ENCODE measurements around the gene TDRD10. TPM values are rescaled to one million over a fixed set of nuclear protein-coding genes. Genes with fewer than 3 reads are reported as not detected.
A peak's percentile ranks its signal among the peaks of the same experiment; 100 is the strongest.

TDRD10 gene
- polyA plus RNA-seq, 3 donors, result not detected

DNA sequence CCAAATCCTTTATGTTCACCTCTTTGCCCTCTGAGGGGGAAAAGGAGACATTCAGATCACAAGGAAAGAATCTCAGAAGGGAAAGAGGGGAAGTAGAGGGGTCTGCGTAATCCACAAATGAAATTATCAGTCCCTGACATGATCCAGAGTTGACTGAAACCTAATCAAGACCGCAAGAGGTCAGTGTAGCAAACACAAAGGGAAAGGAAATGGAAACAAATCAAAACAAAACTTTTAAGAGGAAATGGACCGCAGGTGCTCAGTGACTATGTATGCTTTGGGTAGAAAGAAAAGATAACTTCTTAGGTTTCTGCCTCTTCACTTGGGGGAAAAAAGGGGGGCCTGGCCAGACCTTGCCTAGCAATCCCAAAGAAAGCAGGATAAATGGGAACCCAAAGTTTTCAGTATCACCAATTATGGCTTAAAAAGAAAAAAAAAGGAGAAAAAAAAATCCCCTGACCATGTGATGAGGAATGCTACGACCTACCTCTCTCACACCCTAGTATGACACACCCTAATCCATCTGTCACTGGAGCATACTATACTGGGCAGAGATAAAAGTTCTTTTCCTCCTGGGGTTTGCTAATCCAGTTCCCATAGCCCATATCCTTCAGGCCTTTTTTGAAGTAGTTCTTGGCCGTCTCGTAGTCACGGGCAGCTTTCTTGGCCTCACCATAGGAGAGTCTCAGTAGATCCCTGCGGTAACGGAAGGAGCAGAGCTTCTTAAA is 82.4 kb downstream of the TDRD10 start:
- Histone ChIP-seq H3K4me3 (replicated peaks in 1 of 3; ENCODE audit: low read depth in 2 of 3, low read length in 3 of 3) (no peak overlapping the region), H3K9me3 (replicated peaks in 1 of 2; ENCODE audit: control insufficient read depth in 1 of 2, insufficient read depth in 1 of 2, low read length in 2 of 2) (no peaks in the 10 kb centered on the region), H3K4me1 (ENCODE audit: control insufficient read depth in 1 of 2, insufficient read depth in 2 of 2, low read length in 2 of 2) (no peaks in the 10 kb centered on the region), H3K36me3 (replicated peaks in 1 of 2; ENCODE audit: control insufficient read depth in 1 of 2, insufficient read depth in 2 of 2, low read length in 2 of 2) (peaks cover 98 to 100% of the 10 kb centered on the region in 2 donors), H3K4me2 (replicated peaks; ENCODE audit: extremely low read depth, low read length, poor library complexity, severe bottlenecking) (no peak overlapping the region), H3K27me3 (ENCODE audit: control insufficient read depth in 2 of 2, insufficient read depth in 2 of 2, low read length in 2 of 2) (no peaks in the 10 kb centered on the region), H3K27ac (ENCODE audit: low read depth in 1 of 2, low read length in 2 of 2) (no peak overlapping the region), H3K9ac (ENCODE audit: insufficient read depth, low read length, poor library complexity, severe bottlenecking) (no peak overlapping the region), H3K79me2 (ENCODE audit: insufficient read depth, low read length) (no peaks in the 10 kb centered on the region), H2AFZ (ENCODE audit: insufficient read depth, low read depth, low read length, poor library complexity, severe bottlenecking) (no peak overlapping the region), H4K20me1 (ENCODE audit: insufficient read depth, low read length) (peaks cover 100% of the 10 kb centered on the region)
- TF ChIP-seq, protein P1, sequence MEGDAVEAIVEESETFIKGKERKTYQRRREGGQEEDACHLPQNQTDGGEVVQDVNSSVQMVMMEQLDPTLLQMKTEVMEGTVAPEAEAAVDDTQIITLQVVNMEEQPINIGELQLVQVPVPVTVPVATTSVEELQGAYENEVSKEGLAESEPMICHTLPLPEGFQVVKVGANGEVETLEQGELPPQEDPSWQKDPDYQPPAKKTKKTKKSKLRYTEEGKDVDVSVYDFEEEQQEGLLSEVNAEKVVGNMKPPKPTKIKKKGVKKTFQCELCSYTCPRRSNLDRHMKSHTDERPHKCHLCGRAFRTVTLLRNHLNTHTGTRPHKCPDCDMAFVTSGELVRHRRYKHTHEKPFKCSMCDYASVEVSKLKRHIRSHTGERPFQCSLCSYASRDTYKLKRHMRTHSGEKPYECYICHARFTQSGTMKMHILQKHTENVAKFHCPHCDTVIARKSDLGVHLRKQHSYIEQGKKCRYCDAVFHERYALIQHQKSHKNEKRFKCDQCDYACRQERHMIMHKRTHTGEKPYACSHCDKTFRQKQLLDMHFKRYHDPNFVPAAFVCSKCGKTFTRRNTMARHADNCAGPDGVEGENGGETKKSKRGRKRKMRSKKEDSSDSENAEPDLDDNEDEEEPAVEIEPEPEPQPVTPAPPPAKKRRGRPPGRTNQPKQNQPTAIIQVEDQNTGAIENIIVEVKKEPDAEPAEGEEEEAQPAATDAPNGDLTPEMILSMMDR (IDR thresholded peaks at IDR 0.05), result no peak
- no peaks in the 10 kb centered on the region for H3K9me3 Mint-ChIP-seq
- no peaks in the 10 kb centered on the region for H3K4me1 Mint-ChIP-seq
- peak overlapping the region in 2 of 7 donors; percentile 5 to 22 for H3K27ac Mint-ChIP-seq
- peaks cover 0 to 1% (median 0%) of the 10 kb centered on the region in 3 donors for H3K27me3 Mint-ChIP-seq (ENCODE audit: low read depth in 3 of 3)
- H3K4me3 Mint-ChIP-seq, result no peak overlapping the region
- intact Hi-C loops (cut with micrococcal nuclease), result loop anchor here in 1 of 2 donors (10.0 kb wide), 1 partner anchor 60 kb away; no protein-coding TSS in a partner anchor
- H3K36me3 Mint-ChIP-seq, result peaks cover 96 to 100% of the 10 kb centered on the region in 2 donors
- no peak for DNase-seq
- 76% methylated on average over 3 of the region's 9 CpGs for WGBS (ENCODE audit: insufficient coverage)

DNA sequence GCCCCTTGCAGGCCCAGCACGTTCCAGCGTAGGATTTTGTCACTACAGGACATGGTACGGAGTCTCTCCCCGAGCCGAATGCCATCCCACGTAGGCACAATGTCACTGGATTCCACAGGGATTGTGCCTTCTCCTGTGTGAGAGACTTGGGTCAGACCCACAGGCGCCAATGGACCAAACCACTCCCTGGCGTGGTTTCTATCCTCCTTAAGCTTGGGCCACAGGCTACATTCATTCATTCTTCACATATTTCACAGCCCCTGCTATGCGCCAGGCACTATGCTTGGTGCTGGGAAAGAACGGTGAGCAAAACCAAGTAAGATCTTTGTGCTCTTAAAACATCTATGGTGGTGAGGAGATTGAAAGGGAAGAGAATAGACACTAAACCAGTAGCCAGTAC is 84.2 kb downstream of the TDRD10 start:
- WGBS (ENCODE audit: insufficient coverage), result 95% methylated on average over 6 of the region's 10 CpGs
- no peak overlapping the region for H3K4me2 ChIP-seq (replicated peaks; ENCODE audit: extremely low read depth, low read length, poor library complexity, severe bottlenecking)
- H3K27ac Mint-ChIP-seq, result peak overlapping the region in 1 of 7 donors; percentile 71
- TF ChIP-seq, protein P1 (IDR thresholded peaks at IDR 0.05), result no peak
- DNase-seq, result no peak
- no peaks in the 10 kb centered on the region for H3K4me1 Mint-ChIP-seq
- no peaks in the 10 kb centered on the region for H3K9me3 Mint-ChIP-seq
- H4K20me1 ChIP-seq (ENCODE audit: insufficient read depth, low read length), result peaks cover 100% of the 10 kb centered on the region
- no peaks in the 10 kb centered on the region for H3K27me3 ChIP-seq (ENCODE audit: control insufficient read depth in 2 of 2, insufficient read depth in 2 of 2, low read length in 2 of 2)
- H3K4me1 ChIP-seq (ENCODE audit: control insufficient read depth in 1 of 2, insufficient read depth in 2 of 2, low read length in 2 of 2), result no peaks in the 10 kb centered on the region
- H3K36me3 ChIP-seq (replicated peaks in 1 of 2; ENCODE audit: control insufficient read depth in 1 of 2, insufficient read depth in 2 of 2, low read length in 2 of 2), result peaks cover 98 to 100% of the 10 kb centered on the region in 2 donors
- H3K27me3 Mint-ChIP-seq (ENCODE audit: low read depth in 3 of 3), result peaks cover 0 to 1% (median 0%) of the 10 kb centered on the region in 3 donors
- intact Hi-C loops (cut with micrococcal nuclease), result loop anchor here in 1 of 2 donors (10.0 kb wide), 1 partner anchor 59 kb away; no protein-coding TSS in a partner anchor
- H3K4me3 Mint-ChIP-seq, result no peak overlapping the region
- no peak overlapping the region for H2AFZ ChIP-seq (ENCODE audit: insufficient read depth, low read depth, low read length, poor library complexity, severe bottlenecking)
- no peak overlapping the region for H3K9ac ChIP-seq (ENCODE audit: insufficient read depth, low read length, poor library complexity, severe bottlenecking)
- no peaks in the 10 kb centered on the region for H3K79me2 ChIP-seq (ENCODE audit: insufficient read depth, low read length)
- no peaks in the 10 kb centered on the region for H3K9me3 ChIP-seq (replicated peaks in 1 of 2; ENCODE audit: control insufficient read depth in 1 of 2, insufficient read depth in 1 of 2, low read length in 2 of 2)
- no peak overlapping the region for H3K4me3 ChIP-seq (replicated peaks in 1 of 3; ENCODE audit: low read depth in 2 of 3, low read length in 3 of 3)
- H3K27ac ChIP-seq (ENCODE audit: low read depth in 1 of 2, low read length in 2 of 2), result no peak overlapping the region
- peaks cover 95 to 100% of the 10 kb centered on the region in 2 donors for H3K36me3 Mint-ChIP-seq
